GM12864 (cell line): ENCODE data around the gene TNFAIP8.

Source experiments
- DNase-seq: peaks from one replicate; pipeline ENCODE4 v3.0.0-alpha.2; 2011; ENCODE audit warnings: low read depth
- H3K4me3 ChIP-seq: 2 replicates; pipeline ENCODE4 v1.5.1; 2011; ENCODE audit warnings: mild to moderate bottlenecking, low read depth, low read length, control low read depth
- CTCF ChIP-seq: IDR thresholded peaks from 2 replicates; pipeline ENCODE4 v1.5.1; 2011; ENCODE audit warnings: low read depth, mild to moderate bottlenecking, moderate library complexity, low read length, control low read depth, inconsistent platforms; ENCODE audit errors: missing control alignments

The TNFAIP8 gene

DNA sequence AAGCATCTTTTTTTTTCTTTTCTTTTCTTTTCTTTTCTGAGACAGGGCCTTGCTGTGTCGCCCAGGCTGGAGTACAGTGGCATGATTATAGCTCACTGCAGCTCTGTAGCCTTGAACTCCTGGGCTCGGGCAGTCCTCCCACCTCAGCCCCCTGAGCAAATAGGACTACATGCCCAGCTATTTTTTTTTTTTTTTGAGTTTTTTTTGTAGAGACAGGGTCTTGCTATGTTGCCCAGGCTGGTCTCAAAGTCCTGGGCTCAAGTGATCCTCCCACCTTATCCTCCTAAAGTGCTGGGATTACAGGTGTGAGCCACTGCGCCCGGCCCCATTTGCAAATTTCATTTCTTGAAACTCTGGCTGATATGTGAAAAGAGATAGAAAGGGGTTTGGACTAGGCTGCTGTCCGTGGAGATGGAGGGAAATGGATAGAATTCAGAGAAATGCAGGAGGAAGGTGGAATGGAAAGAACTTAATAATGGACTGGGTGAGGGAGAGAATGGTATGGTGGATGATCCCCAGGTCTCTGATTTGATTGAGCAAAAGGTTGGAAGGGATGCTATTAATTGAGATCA is 32.9 kb downstream of the TNFAIP8 start:
- TF ChIP-seq CTCF = no peak
- no peak for DNase-seq
- no peak overlapping the region for H3K4me3 ChIP-seq

GRCh38 chr5:119389288-119390030 is 33.6 kb downstream of the TNFAIP8 start:
- no peak overlapping the region for H3K4me3 ChIP-seq
- no peak for TF ChIP-seq CTCF
- DNase-seq = no peak

DNA sequence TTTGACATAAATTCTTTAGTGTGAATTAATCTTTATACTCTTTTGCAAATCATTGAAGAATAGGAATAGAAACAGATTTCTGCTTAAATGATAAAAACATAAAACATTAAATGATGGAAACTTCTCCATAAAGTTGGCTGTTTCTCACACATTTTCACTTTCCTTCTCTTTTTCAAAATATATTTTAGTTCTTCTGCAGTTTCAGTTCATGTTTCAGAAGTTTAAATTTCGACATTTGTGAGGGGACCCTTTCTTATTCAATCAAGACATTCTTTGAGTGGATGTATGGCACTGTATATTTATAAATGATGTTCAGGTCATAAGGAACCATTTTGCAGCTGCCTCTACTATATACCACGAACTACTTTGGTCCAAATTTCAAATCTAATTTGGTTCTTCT is 34.6 kb downstream of the TNFAIP8 start:
- H3K4me3 ChIP-seq = no peak overlapping the region
- TF ChIP-seq CTCF = no peak
- DNase-seq = no peak

DNA sequence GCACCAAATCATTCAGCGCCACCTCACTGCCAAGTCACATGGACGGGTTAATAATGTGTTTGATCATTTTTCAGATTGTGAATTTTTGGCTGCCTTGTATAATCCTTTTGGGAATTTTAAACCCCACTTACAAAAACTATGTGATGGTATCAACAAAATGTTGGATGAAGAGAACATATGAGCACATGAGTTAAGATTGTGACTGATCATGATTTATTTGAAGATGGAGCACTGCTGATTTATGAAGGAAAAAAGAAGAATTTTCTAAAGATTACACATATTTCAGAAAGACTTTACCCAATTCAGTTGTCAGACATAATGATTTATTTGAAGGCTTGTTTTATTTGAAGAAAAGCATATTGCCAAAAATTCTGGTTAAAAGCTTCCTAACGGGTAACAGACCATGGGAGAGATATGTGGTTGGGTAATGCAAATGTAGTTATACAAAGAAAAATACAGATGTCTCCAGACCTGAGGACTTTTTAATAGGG is 37.4 kb downstream of the TNFAIP8 start:
- no peak overlapping the region for H3K4me3 ChIP-seq
- no peak for TF ChIP-seq CTCF
- no peak for DNase-seq

GRCh38 chr5:119393746-119394145 is 37.9 kb downstream of the TNFAIP8 start:
- DNase-seq = no peak
- no peak for TF ChIP-seq CTCF

DNA sequence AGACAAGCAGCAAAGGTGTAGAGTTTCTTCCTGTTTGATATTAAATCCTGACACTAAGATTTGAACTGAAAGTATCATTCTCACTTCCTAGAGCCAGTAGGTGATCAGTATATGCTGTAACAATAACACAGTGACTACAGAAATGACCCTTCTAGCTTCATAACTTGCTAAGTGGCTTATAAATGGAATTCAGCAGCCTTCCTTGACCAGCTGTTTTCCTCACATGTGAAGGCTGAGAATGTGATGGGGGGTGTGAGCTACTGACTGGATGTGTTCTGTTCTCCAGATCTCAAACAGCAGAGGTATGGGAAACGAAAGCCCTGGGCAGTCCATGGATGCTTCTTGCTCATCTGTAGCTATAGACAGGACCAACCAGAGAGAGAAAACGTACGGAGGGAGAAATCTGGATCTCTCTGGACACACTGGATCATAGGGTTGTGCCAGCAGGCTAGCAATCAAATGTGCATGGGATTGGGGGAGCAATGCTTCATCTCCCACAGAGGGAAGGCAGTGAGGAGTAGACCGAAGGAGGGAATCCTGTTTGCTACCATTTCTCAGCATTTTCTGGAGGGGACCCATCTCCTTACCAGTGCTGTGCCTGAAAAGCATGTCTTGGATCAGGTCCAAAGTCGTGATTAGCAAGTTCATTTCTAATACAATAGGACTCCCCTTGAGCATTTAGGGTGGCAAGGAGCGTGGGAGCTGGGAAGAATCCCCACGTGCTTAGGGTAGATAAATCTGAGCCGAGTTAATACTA is 39.4 kb downstream of the TNFAIP8 start:
- H3K4me3 ChIP-seq = no peak overlapping the region
- no peak for DNase-seq
- no peak for TF ChIP-seq CTCF

More at GRCh38 chr5:119393746-119394145, 37.9 kb downstream of the TNFAIP8 start:
- H3K4me3 ChIP-seq = no peak overlapping the region
